ENCODE results near the gene EIF4G2.

DNA sequence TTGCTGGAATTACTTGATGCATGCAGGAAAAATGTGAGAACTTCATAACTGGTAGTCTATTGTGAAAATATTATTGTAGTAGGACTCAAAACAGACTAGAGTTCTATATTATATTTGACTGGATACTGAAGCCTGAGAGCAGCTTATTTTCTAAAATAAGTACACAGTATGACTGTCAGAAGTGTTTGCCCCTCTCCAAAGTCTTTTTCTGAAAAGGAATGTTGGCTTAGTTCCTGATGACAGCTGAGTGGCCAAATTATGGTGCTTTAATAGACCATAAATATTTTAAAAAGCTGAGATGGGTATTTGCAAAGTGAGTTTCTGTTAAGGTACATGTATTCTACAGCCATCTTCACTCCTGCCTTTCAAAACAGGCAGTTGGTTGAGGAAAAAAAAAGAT is 36.1 kb upstream of the EIF4G2 start:
- TF ChIP-seq LEF1 (IDR thresholded peaks at IDR 0.05; ENCODE audit: borderline replicate concordance) (no peak), HDGF (IDR thresholded peaks at IDR 0.05; ENCODE audit: borderline replicate concordance) (no peak), SP1 (IDR thresholded peaks at IDR 0.05) (no peak)

Measured in HEK293T (cell line).